GM13976 (cell line): Measurements from ENCODE around the gene MAPK12.

Experiments used
- DNase-seq: peaks from one replicate; pipeline ENCODE4 v3.0.0; 2012; ENCODE audit warnings: low spot score
- in situ Hi-C: fragments of 300-500 bp; cut with MboI; formaldehyde crosslinking; loops from one replicate; pipeline ENCODE4 v1.12.0; 2022; ENCODE audit warnings: low sequenced_read_pairs, mixed read lengths, inconsistent platforms; ENCODE audit not compliant: unreplicated experiment
- TF ChIP-seq, protein P1 (sequence below): IDR thresholded peaks from 2 replicates; pipeline ENCODE4 v1.5.1; 2012; ENCODE audit warnings: borderline replicate concordance, mild to moderate bottlenecking; ENCODE audit not compliant: insufficient read depth; ENCODE audit errors: extremely low read depth, missing control alignments, control extremely low read depth

Gene MAPK12

DNA sequence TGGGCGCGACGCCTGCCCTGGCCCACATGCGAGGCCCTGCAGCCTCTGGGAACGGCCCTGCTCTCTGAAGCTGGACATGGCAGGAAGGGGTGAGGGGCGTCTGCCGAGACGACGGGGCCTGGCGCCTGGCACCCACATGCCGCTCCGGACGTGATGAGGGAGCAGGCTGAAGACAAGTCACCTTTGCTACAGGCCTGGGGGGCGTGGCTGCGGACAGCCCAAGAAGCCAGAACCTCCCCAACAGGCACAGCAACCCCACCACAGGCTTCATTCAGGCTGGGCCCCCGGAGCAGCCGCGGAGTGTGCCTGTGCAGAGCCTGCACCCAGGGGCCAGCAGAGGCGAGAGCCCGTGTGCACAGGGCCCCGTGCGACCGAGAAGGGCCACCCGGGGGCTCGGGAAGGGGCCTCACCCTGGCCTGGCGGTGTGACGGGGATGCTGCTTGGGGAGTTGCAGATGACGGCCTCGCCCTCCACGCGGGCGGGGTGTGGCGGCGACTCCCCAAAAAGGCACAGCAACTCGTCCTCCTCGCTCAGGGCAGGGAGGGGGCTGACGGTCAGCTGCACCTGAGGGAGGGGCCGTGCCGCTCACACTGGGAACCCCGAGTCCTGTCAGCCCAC is 25.3 kb upstream of the MAPK12 start:
- DNase-seq: no peak
- TF ChIP-seq, protein P1, sequence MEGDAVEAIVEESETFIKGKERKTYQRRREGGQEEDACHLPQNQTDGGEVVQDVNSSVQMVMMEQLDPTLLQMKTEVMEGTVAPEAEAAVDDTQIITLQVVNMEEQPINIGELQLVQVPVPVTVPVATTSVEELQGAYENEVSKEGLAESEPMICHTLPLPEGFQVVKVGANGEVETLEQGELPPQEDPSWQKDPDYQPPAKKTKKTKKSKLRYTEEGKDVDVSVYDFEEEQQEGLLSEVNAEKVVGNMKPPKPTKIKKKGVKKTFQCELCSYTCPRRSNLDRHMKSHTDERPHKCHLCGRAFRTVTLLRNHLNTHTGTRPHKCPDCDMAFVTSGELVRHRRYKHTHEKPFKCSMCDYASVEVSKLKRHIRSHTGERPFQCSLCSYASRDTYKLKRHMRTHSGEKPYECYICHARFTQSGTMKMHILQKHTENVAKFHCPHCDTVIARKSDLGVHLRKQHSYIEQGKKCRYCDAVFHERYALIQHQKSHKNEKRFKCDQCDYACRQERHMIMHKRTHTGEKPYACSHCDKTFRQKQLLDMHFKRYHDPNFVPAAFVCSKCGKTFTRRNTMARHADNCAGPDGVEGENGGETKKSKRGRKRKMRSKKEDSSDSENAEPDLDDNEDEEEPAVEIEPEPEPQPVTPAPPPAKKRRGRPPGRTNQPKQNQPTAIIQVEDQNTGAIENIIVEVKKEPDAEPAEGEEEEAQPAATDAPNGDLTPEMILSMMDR: no peak
- in situ Hi-C loops: no loop called here

DNA sequence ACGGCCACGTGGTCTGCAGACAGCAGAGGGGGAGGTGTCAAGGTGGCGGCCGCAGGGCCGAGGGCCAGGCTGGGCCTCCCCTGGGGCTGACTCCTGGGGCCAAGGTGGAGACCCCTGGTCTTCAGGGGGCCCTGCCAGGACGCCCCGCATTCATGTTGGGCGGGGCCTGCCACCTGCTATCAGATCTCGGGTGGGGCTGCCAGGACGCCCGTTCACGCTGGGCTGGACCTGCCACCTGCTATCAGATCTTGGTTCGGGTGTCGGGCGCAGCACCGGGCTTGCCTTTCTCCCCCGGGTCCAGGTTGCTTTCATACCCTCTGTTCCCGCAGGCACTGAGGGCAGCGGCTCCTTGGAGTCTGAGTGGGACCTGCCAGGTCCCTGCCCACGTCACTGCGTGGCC is 24.8 kb upstream of the MAPK12 start:
- TF ChIP-seq, protein P1: no peak
- DNase-seq: no peak
- in situ Hi-C loops: no loop called here

DNA sequence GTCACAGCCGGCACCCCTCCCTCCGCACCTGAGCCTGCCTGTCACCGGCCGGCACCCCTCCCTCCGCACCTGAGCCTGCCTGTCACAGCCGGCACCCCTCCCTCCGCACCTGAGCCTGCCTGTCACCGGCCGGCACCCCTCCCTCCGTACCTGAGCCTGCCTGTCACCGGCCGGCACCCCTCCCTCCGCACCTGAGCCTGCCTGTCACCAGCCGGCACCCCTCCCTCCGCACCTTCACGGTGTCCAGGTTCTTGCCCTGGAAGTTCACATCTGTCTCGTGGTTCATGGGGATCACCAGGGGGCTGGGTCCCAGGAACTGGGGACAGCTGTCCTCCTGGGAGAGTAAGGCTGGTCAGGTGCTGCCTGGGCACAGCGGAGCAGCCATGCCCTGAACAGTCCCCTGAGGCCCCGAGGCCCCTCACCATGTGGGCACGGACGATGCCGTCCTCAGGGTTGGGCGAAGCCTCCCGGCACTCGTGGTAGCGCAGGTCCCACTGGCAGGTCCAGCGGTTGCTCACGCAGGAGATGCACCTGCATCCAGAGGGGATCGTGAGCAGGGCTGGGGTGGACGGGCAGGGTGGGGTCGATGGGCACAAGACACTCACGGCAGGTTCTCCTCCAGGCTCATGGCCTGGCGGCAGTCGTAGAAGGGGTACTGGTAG is 24.2 kb upstream of the MAPK12 start:
- TF ChIP-seq, protein P1: no peak
- no peak for DNase-seq

DNA sequence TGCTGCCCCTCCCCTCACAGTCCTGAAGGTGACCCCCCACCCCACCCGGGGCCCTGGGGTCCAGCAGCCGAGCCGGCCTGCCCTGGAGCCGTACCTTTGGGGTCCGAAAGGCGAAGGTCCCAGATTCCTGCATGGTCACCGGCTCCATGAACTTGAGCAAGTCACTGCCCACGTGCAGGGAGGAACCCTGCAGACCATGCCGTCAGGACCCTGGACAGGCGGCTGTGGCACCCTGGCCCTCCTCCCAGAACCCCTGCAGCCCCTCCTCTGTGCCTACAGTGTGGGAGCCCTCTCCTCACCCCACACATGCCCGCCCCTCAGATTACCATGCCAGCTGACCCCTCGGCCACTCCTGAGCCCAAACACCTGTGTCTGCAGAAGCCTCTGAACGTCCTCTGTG is 23.0 kb upstream of the MAPK12 start:
- no peak for DNase-seq
- in situ Hi-C loops: no loop called here
- TF ChIP-seq, protein P1: no peak

More for the DNA sequence above, 24.2 kb upstream of the MAPK12 start:
- in situ Hi-C loops: no loop called here

DNA sequence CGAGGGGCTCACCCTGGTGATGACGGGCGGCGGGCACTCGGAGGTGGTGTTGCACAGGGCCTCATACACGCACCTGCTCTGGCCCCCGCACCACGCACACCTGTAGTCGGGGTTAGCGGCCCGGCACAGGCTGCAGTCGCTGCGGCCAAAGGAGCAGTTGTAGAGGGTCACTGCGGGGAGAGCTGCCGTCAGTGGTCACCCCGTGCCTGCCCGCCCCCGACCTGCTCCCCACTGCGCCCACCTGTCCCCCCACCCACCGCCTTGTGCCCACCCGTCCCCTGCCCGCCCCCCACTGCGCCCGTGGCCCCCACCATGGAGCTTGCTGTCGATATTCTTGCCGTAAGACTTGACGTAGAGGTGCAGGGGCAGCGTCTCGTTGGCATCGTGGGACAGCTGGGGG is 22.3 kb upstream of the MAPK12 start:
- in situ Hi-C loops: no loop called here
- no peak for DNase-seq
- TF ChIP-seq, protein P1: no peak

DNA sequence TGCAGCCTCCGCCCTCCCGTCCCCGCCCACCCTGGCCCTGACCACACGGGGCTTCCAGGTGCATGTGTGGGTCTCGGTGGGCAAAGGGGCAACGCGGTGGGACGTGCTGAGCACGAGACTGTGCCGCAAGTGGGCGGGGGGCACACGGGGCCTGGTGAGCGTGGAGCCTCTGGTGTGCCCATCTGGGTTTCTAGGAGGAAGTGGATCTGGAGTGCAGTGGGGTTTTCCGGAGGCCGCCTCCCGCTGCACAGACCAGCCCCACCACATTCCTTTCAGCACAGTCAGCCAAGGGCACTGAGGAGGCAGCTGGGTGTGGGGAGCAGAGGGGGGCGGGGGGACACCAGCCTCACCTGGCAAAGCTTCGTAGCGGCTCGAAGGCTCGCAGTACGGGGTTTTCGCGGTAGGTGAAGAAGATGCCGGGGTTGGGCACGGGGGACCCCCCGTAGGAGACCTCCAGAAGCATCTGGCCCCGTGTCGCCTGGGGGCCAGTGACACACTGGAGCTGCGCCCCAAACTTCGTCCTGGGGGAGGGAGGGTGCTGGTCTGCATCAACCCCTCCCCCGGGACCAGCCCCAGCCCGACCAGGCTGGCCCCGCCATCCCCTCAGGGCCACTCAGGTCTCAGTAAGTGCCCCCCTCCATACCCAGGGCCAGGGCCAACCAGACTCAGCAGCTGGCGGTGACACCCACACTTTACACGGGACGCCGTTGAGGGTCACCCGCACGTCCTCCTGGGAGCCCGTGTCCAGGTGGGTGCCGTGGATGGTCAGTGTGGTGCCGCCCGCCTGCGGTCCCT is 21.1 kb upstream of the MAPK12 start:
- in situ Hi-C loops: no loop called here
- TF ChIP-seq, protein P1: no peak
- DNase-seq: no peak
